ENCODE data around the gene PMAIP1.

The PMAIP1 gene

DNA sequence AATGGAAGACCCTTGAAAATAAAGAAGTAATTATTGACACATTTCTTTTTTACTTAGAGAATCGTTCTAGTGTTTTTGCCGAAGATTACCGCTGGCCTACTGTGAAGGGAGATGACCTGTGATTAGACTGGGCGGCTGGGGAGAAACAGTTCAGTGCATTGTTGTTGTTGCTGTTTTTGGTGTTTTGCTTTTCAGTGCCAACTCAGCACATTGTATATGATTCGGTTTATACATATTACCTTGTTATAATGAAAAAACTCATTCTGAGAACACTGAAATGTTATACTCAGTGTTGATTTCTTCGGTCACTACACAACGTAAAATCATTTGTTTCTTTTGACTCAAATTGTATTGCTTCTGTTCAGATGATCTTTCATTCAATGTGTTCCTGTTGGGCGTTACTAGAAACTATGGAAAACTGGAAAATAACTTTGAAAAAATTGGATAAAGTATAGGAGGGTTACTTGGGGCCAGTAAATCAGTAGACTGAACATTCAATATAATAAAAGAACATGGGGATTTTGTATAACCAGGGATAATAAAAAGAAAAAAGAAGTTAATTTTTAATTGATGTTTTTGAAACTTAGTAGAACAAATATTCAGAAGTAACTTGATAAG, 3.3 kb downstream of the PMAIP1 start:
- H3K4me1 ChIP-seq (ENCODE audit: control insufficient read depth, insufficient read depth, low read length, poor library complexity, severe bottlenecking), result peaks cover 24% of the 10 kb centered on the region
- H3K9me3 ChIP-seq (ENCODE audit: control insufficient read depth, low read length), result no peaks in the 10 kb centered on the region
- no peak for DNase-seq
- no peaks in the 10 kb centered on the region for H3K36me3 ChIP-seq (ENCODE audit: control insufficient read depth, insufficient read depth, low read length)
- no peaks in the 10 kb centered on the region for H3K27me3 ChIP-seq (replicated peaks; ENCODE audit: control insufficient read depth, insufficient read depth, low read length, poor library complexity, severe bottlenecking)
- no peak overlapping the region for H3K27ac ChIP-seq (ENCODE audit: insufficient read depth, low read length, poor library complexity, severe bottlenecking)
- H3K4me3 ChIP-seq (ENCODE audit: insufficient read depth, low read depth, low read length, poor library complexity, severe bottlenecking), result no peak overlapping the region

DNA sequence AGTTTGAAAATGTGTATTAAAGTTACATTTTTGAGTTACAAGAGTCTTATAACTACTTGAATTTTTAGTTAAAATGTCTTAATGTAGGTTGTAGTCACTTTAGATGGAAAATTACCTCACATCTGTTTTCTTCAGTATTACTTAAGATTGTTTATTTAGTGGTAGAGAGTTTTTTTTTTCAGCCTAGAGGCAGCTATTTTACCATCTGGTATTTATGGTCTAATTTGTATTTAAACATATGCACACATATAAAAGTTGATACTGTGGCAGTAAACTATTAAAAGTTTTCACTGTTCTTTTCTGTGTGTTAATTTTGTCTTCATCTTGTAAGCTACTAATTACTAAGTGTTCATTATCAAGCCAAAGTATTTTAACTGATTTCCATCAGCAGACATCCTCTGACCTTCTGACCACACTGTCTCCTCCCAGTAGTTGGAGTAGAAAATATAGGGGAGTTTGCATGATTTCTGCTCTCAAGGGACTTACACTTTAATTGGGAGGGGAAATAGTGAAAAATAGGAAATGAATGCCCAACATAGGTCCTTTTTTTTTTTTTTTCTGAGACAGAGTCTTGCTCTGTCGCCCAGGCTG, 4.3 kb downstream of the PMAIP1 start:
- no peak for DNase-seq
- Histone ChIP-seq H3K27ac (ENCODE audit: insufficient read depth, low read length, poor library complexity, severe bottlenecking) (peak overlapping the region; percentile 52), H3K9me3 (ENCODE audit: control insufficient read depth, low read length) (no peaks in the 10 kb centered on the region), H3K4me3 (ENCODE audit: insufficient read depth, low read depth, low read length, poor library complexity, severe bottlenecking) (no peak overlapping the region), H3K4me1 (ENCODE audit: control insufficient read depth, insufficient read depth, low read length, poor library complexity, severe bottlenecking) (peaks cover 23% of the 10 kb centered on the region), H3K27me3 (replicated peaks; ENCODE audit: control insufficient read depth, insufficient read depth, low read length, poor library complexity, severe bottlenecking) (no peaks in the 10 kb centered on the region), H3K36me3 (ENCODE audit: control insufficient read depth, insufficient read depth, low read length) (no peaks in the 10 kb centered on the region)

DNA sequence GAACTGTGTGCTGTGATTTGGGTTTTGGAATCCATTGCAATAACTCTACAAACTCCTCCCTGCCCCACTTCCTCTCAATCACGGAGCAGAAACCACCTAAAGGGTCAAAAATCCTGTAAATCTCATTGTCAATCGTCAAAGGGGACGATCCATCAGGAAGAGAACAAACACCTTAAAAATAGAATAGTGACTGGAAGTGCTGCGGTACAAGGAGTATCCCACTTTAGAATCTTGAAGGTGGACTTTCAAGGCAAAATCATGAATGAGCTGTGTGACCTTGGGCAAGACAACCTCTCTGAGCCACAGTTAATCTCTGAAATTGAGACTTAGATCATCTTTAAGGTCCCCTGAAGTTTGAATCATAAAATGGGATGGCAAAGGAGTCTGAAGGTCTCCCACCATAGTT, 5.9 kb downstream of the PMAIP1 start:
- H3K27ac ChIP-seq (ENCODE audit: insufficient read depth, low read length, poor library complexity, severe bottlenecking), result no peak overlapping the region

DNA sequence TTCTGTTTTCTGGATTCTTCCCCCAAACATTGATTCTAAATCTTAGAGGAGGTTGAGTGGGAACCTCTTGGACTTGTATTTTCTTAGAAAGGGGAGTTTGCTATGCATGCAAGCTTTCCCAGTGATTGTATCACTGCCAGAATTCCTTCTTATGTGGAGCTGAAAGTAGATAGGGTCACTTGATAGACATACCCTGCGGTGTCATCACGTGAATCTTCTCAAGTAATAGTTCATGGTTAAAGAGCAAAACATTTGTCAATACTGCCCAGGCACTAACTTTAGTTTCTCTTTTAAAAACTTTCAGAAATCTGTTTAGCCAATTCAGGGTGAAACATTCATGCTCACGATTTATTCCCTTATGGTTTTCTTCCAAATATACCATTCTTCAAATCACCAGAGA, 6.4 kb downstream of the PMAIP1 start:
- Histone ChIP-seq H3K4me3 (ENCODE audit: insufficient read depth, low read depth, low read length, poor library complexity, severe bottlenecking) (no peak overlapping the region), H3K9me3 (ENCODE audit: control insufficient read depth, low read length) (no peaks in the 10 kb centered on the region), H3K36me3 (ENCODE audit: control insufficient read depth, insufficient read depth, low read length) (no peaks in the 10 kb centered on the region), H3K4me1 (ENCODE audit: control insufficient read depth, insufficient read depth, low read length, poor library complexity, severe bottlenecking) (peaks cover 17% of the 10 kb centered on the region), H3K27ac (ENCODE audit: insufficient read depth, low read length, poor library complexity, severe bottlenecking) (no peak overlapping the region), H3K27me3 (replicated peaks; ENCODE audit: control insufficient read depth, insufficient read depth, low read length, poor library complexity, severe bottlenecking) (no peaks in the 10 kb centered on the region)
- no peak for DNase-seq

More for the DNA sequence above, 5.9 kb downstream of the PMAIP1 start:
- H3K9me3 ChIP-seq (ENCODE audit: control insufficient read depth, low read length), result no peaks in the 10 kb centered on the region
- H3K4me3 ChIP-seq (ENCODE audit: insufficient read depth, low read depth, low read length, poor library complexity, severe bottlenecking), result no peak overlapping the region
- no peak for DNase-seq
- H3K36me3 ChIP-seq (ENCODE audit: control insufficient read depth, insufficient read depth, low read length), result no peaks in the 10 kb centered on the region
- H3K4me1 ChIP-seq (ENCODE audit: control insufficient read depth, insufficient read depth, low read length, poor library complexity, severe bottlenecking), result peaks cover 19% of the 10 kb centered on the region
- no peaks in the 10 kb centered on the region for H3K27me3 ChIP-seq (replicated peaks; ENCODE audit: control insufficient read depth, insufficient read depth, low read length, poor library complexity, severe bottlenecking)

DNA sequence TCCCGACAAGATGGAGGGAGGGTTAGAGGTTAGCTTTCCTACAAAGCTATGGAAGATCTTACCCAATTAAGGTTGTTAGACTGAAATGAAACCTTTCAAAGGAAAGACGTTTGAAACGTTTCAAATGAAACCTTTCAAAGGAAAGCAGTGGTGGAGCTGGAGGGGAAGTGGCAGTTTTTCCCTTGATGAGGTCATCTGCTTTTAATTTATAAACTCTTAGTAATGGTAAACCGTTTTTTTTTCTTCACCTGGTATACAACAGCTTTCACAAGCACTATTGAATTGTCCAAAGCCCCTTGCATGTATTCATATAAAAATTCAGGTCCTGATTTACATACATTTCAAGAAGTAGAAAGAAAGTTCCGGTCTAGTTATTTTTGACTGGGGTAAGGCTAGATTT, 7.4 kb downstream of the PMAIP1 start:
- no peak overlapping the region for H3K4me3 ChIP-seq (ENCODE audit: insufficient read depth, low read depth, low read length, poor library complexity, severe bottlenecking)
- no peak for DNase-seq
- H3K4me1 ChIP-seq (ENCODE audit: control insufficient read depth, insufficient read depth, low read length, poor library complexity, severe bottlenecking), result peaks cover 15% of the 10 kb centered on the region

DNA sequence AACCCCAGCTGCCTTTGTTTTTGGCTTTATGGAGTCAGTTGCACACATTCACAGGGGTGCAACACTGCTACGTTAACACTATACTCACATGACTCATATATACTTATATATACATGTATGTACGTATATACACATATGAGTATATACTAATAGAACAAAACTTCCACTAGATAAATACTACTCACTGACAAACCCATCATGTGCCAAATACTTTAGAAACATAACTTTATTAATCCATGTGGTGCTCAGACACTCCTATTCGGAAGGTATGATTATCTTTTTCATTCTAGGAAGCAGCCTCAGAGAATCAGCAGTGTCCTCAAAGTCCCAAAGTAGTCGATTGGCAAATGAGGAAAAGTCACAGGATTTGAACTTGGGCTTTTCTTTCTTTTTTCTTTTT, 7.9 kb downstream of the PMAIP1 start:
- Histone ChIP-seq H3K27me3 (replicated peaks; ENCODE audit: control insufficient read depth, insufficient read depth, low read length, poor library complexity, severe bottlenecking) (no peaks in the 10 kb centered on the region), H3K4me1 (ENCODE audit: control insufficient read depth, insufficient read depth, low read length, poor library complexity, severe bottlenecking) (peaks cover 15% of the 10 kb centered on the region), H3K36me3 (ENCODE audit: control insufficient read depth, insufficient read depth, low read length) (no peaks in the 10 kb centered on the region), H3K4me3 (ENCODE audit: insufficient read depth, low read depth, low read length, poor library complexity, severe bottlenecking) (no peak overlapping the region), H3K27ac (ENCODE audit: insufficient read depth, low read length, poor library complexity, severe bottlenecking) (no peak overlapping the region), H3K9me3 (ENCODE audit: control insufficient read depth, low read length) (no peaks in the 10 kb centered on the region)
- no peak for DNase-seq

More for the DNA sequence above, 7.4 kb downstream of the PMAIP1 start:
- Histone ChIP-seq H3K36me3 (ENCODE audit: control insufficient read depth, insufficient read depth, low read length) (no peaks in the 10 kb centered on the region), H3K9me3 (ENCODE audit: control insufficient read depth, low read length) (no peaks in the 10 kb centered on the region), H3K27me3 (replicated peaks; ENCODE audit: control insufficient read depth, insufficient read depth, low read length, poor library complexity, severe bottlenecking) (no peaks in the 10 kb centered on the region), H3K27ac (ENCODE audit: insufficient read depth, low read length, poor library complexity, severe bottlenecking) (no peak overlapping the region)

DNA sequence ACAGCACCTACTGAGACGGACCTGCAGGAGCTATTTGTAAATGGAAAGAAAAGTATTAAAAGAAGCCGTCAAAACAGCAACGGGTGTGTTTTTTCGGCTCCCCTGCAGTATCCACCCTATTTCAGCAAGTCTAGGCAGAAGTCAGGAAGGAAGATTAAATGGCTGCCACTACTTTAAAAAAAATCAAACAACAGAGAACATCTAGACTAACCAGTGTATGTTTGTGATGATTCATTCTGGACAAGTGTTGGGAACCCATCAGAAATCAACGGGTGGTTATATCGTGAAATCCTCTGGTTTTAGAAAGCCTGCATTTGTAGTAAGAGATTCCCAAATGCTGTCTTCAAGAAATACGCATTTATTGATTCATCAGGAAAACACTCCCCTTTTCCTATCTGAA, 9.0 kb downstream of the PMAIP1 start:
- Histone ChIP-seq H3K4me1 (ENCODE audit: control insufficient read depth, insufficient read depth, low read length, poor library complexity, severe bottlenecking) (peaks cover 15% of the 10 kb centered on the region), H3K27ac (ENCODE audit: insufficient read depth, low read length, poor library complexity, severe bottlenecking) (no peak overlapping the region), H3K9me3 (ENCODE audit: control insufficient read depth, low read length) (no peaks in the 10 kb centered on the region), H3K4me3 (ENCODE audit: insufficient read depth, low read depth, low read length, poor library complexity, severe bottlenecking) (no peak overlapping the region), H3K27me3 (replicated peaks; ENCODE audit: control insufficient read depth, insufficient read depth, low read length, poor library complexity, severe bottlenecking) (no peaks in the 10 kb centered on the region), H3K36me3 (ENCODE audit: control insufficient read depth, insufficient read depth, low read length) (no peaks in the 10 kb centered on the region)
- DNase-seq, result no peak

DNA sequence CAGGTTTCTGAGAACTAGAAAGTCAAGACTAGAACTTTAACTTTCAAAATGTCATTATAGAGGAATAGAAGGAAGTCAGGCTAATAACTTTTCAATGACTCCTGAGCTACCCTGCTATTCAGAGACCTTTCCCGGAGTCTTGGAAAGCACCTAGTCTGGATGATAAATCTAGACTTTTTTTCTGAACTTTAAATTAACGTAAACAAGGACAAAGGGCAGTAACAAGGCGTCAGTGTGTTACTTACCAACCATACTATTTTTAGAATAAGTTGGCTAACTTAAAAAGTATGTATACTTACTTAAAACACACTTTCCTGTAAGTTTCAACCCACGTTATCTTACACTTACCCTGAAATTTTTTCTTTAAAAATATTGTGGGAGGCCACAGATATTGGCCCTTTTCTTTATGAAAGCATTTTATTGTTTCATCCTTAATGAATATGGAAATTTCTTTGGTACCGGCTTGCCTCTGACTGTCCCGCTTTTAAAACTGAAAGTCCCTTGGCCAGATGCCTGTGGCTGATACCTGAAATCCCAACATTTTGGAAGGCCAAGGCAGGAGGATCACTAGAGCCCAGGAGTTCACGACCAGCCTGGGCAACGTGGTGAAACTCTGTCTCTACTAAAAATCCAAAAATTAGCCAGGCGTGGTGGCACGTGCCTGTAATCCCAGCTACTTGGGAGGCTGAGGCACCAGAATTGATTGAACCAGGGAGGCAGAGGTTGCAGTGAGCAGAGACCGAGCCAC, 9.7 kb downstream of the PMAIP1 start:
- no peaks in the 10 kb centered on the region for H3K27me3 ChIP-seq (replicated peaks; ENCODE audit: control insufficient read depth, insufficient read depth, low read length, poor library complexity, severe bottlenecking)
- DNase-seq, result no peak
- peaks cover 12% of the 10 kb centered on the region for H3K4me1 ChIP-seq (ENCODE audit: control insufficient read depth, insufficient read depth, low read length, poor library complexity, severe bottlenecking)
- H3K36me3 ChIP-seq (ENCODE audit: control insufficient read depth, insufficient read depth, low read length), result no peaks in the 10 kb centered on the region
- H3K4me3 ChIP-seq (ENCODE audit: insufficient read depth, low read depth, low read length, poor library complexity, severe bottlenecking), result no peak overlapping the region
- H3K9me3 ChIP-seq (ENCODE audit: control insufficient read depth, low read length), result no peaks in the 10 kb centered on the region
- H3K27ac ChIP-seq (ENCODE audit: insufficient read depth, low read length, poor library complexity, severe bottlenecking), result no peak overlapping the region

DNA sequence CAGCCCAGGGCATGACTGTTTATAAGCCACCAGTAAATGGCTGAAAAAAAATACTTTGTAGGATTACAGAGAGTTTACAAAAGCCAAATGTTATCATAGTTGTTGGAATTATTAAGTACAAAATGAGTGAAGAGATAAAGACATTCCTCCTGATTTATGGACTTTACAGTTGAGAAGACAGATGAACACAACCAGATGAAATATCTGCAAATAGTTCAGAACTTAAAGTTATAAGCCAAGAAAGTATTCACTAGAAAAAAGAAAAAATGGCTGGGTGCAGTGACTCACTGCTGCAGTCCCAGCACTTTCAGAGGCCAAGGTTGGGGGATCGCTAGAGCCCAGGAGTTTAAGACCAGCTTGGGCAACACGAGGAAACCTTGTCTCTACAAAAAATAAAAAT, 11.2 kb downstream of the PMAIP1 start:
- Histone ChIP-seq H3K9me3 (ENCODE audit: control insufficient read depth, low read length) (no peaks in the 10 kb centered on the region), H3K4me1 (ENCODE audit: control insufficient read depth, insufficient read depth, low read length, poor library complexity, severe bottlenecking) (no peaks in the 10 kb centered on the region), H3K36me3 (ENCODE audit: control insufficient read depth, insufficient read depth, low read length) (no peaks in the 10 kb centered on the region), H3K27me3 (replicated peaks; ENCODE audit: control insufficient read depth, insufficient read depth, low read length, poor library complexity, severe bottlenecking) (no peaks in the 10 kb centered on the region), H3K27ac (ENCODE audit: insufficient read depth, low read length, poor library complexity, severe bottlenecking) (no peak overlapping the region), H3K4me3 (ENCODE audit: insufficient read depth, low read depth, low read length, poor library complexity, severe bottlenecking) (no peak overlapping the region)
- DNase-seq, result no peak

DNA sequence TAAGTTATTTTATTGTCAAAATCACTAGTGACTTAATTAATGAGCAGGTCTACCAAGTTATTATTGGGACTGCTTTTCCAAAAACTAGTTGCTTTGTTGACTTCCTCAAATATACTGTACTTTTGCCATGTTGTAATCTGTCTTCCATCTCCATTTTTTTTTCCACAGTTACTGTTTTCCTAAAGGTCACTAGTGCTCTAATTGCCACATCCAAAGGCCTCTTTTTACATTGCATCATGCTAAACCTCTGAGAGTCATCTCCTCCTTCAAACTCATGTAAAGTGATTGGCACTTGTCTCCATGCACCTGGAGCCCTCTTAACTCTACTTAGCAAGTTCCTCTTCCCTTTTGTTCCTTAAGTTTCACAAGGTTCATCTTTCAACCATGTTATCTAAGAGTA, 11.8 kb downstream of the PMAIP1 start:
- Histone ChIP-seq H3K27me3 (replicated peaks; ENCODE audit: control insufficient read depth, insufficient read depth, low read length, poor library complexity, severe bottlenecking) (no peaks in the 10 kb centered on the region), H3K27ac (ENCODE audit: insufficient read depth, low read length, poor library complexity, severe bottlenecking) (no peak overlapping the region), H3K4me1 (ENCODE audit: control insufficient read depth, insufficient read depth, low read length, poor library complexity, severe bottlenecking) (no peaks in the 10 kb centered on the region), H3K4me3 (ENCODE audit: insufficient read depth, low read depth, low read length, poor library complexity, severe bottlenecking) (no peak overlapping the region), H3K36me3 (ENCODE audit: control insufficient read depth, insufficient read depth, low read length) (no peaks in the 10 kb centered on the region), H3K9me3 (ENCODE audit: control insufficient read depth, low read length) (no peaks in the 10 kb centered on the region)
- no peak for DNase-seq
